ENCODE measurements around the gene NDUFA3. TPM values are rescaled to one million over a fixed set of nuclear protein-coding genes. Genes with fewer than 3 reads are reported as not detected.

NDUFA3 gene
- total and polyA plus RNA-seq, 2 of the 13 experiments (the other 11 are each of a cell fraction or from before 2014, with no cell fraction given) = 31.6 to 75.4 TPM

DNA sequence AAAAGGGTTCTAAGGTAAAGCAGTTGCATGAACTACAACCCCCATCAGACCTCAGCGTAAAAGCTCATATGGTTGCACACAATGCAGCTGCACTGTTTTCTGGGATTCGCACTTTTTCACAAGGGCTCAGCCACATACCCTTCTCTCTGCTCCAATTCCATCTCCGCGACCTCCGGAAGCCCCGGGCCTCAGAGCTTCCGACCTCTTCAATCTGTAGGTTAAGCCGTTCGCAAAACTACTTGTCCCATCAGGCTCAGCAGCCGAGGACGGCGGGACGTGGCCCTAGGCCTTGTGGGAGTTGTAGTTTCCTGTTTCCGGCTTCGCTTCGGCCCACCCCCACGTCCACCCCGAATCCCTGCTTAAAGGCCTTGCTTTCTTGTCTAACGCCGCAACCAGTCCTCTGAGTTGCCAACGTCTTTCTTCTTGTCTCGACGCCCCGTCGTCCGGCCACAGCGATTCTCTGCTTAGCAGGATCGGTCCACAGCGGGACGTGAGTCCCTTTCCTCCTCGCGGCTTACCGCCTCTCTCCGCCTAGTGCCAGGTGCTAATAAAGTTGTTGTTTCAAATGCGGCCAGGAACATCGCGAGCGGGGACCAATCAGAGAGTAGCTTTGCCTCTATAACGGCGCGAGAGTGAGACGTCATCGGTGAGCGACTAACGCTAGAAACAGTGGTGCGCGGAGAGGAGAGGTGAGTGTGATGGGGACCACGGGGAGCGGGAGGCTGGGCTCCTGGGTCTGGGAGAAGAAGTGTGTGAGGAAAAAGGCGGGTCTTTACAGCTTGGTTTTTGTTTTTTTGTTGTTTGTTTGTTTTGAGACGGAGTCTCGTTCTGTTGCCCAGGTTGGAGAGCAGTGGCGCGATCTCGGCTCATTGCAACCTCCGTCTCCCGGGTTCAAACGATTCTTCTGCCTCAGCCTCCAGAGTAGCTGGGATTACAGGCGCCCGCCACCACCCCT, 12.7 kb downstream of the NDUFA3 start, which contains the start of the genes PRPF31 and TFPT (continued):
- TF ChIP-seq, protein P1, sequence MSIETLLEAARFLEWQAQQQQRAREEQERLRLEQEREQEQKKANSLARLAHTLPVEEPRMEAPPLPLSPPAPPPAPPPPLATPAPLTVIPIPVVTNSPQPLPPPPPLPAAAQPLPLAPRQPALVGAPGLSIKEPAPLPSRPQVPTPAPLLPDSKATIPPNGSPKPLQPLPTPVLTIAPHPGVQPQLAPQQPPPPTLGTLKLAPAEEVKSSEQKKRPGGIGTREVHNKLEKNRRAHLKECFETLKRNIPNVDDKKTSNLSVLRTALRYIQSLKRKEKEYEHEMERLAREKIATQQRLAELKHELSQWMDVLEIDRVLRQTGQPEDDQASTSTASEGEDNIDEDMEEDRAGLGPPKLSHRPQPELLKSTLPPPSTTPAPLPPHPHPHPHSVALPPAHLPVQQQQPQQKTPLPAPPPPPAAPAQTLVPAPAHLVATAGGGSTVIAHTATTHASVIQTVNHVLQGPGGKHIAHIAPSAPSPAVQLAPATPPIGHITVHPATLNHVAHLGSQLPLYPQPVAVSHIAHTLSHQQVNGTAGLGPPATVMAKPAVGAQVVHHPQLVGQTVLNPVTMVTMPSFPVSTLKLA (IDR thresholded peaks at IDR 0.05) = peak; percentile 50
- no peak for TF ChIP-seq ZNF446 (CRISPR knock-in tag; IDR thresholded peaks at IDR 0.05)
- TF ChIP-seq, protein P2, sequence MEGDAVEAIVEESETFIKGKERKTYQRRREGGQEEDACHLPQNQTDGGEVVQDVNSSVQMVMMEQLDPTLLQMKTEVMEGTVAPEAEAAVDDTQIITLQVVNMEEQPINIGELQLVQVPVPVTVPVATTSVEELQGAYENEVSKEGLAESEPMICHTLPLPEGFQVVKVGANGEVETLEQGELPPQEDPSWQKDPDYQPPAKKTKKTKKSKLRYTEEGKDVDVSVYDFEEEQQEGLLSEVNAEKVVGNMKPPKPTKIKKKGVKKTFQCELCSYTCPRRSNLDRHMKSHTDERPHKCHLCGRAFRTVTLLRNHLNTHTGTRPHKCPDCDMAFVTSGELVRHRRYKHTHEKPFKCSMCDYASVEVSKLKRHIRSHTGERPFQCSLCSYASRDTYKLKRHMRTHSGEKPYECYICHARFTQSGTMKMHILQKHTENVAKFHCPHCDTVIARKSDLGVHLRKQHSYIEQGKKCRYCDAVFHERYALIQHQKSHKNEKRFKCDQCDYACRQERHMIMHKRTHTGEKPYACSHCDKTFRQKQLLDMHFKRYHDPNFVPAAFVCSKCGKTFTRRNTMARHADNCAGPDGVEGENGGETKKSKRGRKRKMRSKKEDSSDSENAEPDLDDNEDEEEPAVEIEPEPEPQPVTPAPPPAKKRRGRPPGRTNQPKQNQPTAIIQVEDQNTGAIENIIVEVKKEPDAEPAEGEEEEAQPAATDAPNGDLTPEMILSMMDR (CRISPR knock-in tag; IDR thresholded peaks at IDR 0.05) = no peak
- TF ChIP-seq, protein P3, sequence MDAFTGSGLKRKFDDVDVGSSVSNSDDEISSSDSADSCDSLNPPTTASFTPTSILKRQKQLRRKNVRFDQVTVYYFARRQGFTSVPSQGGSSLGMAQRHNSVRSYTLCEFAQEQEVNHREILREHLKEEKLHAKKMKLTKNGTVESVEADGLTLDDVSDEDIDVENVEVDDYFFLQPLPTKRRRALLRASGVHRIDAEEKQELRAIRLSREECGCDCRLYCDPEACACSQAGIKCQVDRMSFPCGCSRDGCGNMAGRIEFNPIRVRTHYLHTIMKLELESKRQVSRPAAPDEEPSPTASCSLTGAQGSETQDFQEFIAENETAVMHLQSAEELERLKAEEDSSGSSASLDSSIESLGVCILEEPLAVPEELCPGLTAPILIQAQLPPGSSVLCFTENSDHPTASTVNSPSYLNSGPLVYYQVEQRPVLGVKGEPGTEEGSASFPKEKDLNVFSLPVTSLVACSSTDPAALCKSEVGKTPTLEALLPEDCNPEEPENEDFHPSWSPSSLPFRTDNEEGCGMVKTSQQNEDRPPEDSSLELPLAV (CRISPR knock-in tag; conservative IDR thresholded peaks at IDR 0.05; ENCODE audit: low read depth) = no peak
- TF ChIP-seq ZNF678 (CRISPR knock-in tag; IDR thresholded peaks at IDR 0.05) = 0 out of 2 replicates have a peak, but pooled peaks have one; percentile 56
- TF ChIP-seq SMC3 (IDR thresholded peaks at IDR 0.05; ENCODE audit: low read length) = no peak
- TF ChIP-seq SP2 (CRISPR knock-in tag; IDR thresholded peaks at IDR 0.05) = peak; percentile 75
- peak; percentile 73 for TF ChIP-seq POGZ (CRISPR knock-in tag; IDR thresholded peaks at IDR 0.05)
- TF ChIP-seq MXI1 (IDR thresholded peaks at IDR 0.05; ENCODE audit: borderline replicate concordance, low read depth, low read length) = peak; percentile 83; the same call in 2 of the 3 replicates
- no peak; the same call in 1 of the 2 replicates for TF ChIP-seq ZMYM3 (CRISPR knock-in tag; IDR thresholded peaks at IDR 0.05)
- TF ChIP-seq SATB2 (CRISPR knock-in tag; IDR thresholded peaks at IDR 0.05) = no peak
- peak; percentile 15; the same call in 1 of the 2 replicates for TF ChIP-seq ZNF124 (CRISPR knock-in tag; IDR thresholded peaks at IDR 0.05)
- no peak for TF ChIP-seq PAF1 (CRISPR knock-in tag; IDR thresholded peaks at IDR 0.05)
- no peak; the same call in 1 of the 2 replicates for TF ChIP-seq SIX4 (CRISPR knock-in tag; IDR thresholded peaks at IDR 0.05)
- peak; percentile 96 for TF ChIP-seq POLR2AphosphoS5 (IDR thresholded peaks at IDR 0.05; ENCODE audit: low read depth, low read length)
- TF ChIP-seq GLI4 (CRISPR knock-in tag; IDR thresholded peaks at IDR 0.05; ENCODE audit: borderline replicate concordance) = peak; percentile 30; the same call in 1 of the 2 replicates
- TF ChIP-seq, protein P4, sequence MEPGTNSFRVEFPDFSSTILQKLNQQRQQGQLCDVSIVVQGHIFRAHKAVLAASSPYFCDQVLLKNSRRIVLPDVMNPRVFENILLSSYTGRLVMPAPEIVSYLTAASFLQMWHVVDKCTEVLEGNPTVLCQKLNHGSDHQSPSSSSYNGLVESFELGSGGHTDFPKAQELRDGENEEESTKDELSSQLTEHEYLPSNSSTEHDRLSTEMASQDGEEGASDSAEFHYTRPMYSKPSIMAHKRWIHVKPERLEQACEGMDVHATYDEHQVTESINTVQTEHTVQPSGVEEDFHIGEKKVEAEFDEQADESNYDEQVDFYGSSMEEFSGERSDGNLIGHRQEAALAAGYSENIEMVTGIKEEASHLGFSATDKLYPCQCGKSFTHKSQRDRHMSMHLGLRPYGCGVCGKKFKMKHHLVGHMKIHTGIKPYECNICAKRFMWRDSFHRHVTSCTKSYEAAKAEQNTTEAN (CRISPR knock-in tag; conservative IDR thresholded peaks at IDR 0.05) = no peak
- TF ChIP-seq PITX1 (CRISPR knock-in tag; IDR thresholded peaks at IDR 0.05) = peak; percentile 91
- TF ChIP-seq DR1 (CRISPR knock-in tag; IDR thresholded peaks at IDR 0.05) = no peak
- TF ChIP-seq ZNF768 (CRISPR knock-in tag; IDR thresholded peaks at IDR 0.05) = peak; percentile 57; the same call in 1 of the 2 replicates
- TF ChIP-seq SP4 (CRISPR knock-in tag; IDR thresholded peaks at IDR 0.05) = peak; percentile 75; the same call in 1 of the 2 replicates
- no peak for TF ChIP-seq EZH2 (conservative IDR thresholded peaks at IDR 0.05; ENCODE audit: low read depth, low read length)
- 0 out of 2 replicates have a peak, but pooled peaks have one; percentile 71 for TF ChIP-seq ZBTB8A (CRISPR knock-in tag; IDR thresholded peaks at IDR 0.05; ENCODE audit: borderline replicate concordance, low read depth)
